NCI-H526 treated with DMSO at 0.1 percent for 48 hours (cell line): Measurements from ENCODE around the gene SLCO2A1.

Experiments
- DNase-seq: peaks from one replicate; lab custom pipeline; 2025; lab: John Stamatoyannopoulos, UW

The SLCO2A1 gene

GRCh38 chr3:134060561-134061385 lies 31.0 kb upstream of the SLCO2A1 start:
- DNase-seq: no peak

- no peak for DNase-seq
Observed at GRCh38 chr3:134059671-134060560, 30.2 kb upstream of the SLCO2A1 start.

GRCh38 chr3:134059035-134059601 lies 29.4 kb upstream of the SLCO2A1 start:
- DNase-seq: no peak

- no peak for DNase-seq
Observed at GRCh38 chr3:134057654-134058110, 28.0 kb upstream of the SLCO2A1 start.

GRCh38 chr3:134057006-134057653 lies 27.4 kb upstream of the SLCO2A1 start:
- DNase-seq: no peak

- DNase-seq: no peak
Observed at GRCh38 chr3:134056464-134056891, 26.8 kb upstream of the SLCO2A1 start.

- DNase-seq: no peak
Observed at GRCh38 chr3:134055661-134056060, 25.9 kb upstream of the SLCO2A1 start.

GRCh38 chr3:134054881-134055280 lies 25.2 kb upstream of the SLCO2A1 start:
- no peak for DNase-seq

GRCh38 chr3:134054231-134054630 lies 24.5 kb upstream of the SLCO2A1 start:
- no peak for DNase-seq

- no peak for DNase-seq
Observed at GRCh38 chr3:134052370-134052769, 22.6 kb upstream of the SLCO2A1 start.

- DNase-seq: no peak
Observed at GRCh38 chr3:134049676-134050075, 20.0 kb upstream of the SLCO2A1 start.

- DNase-seq: no peak
Observed at GRCh38 chr3:134048278-134048996, 18.7 kb upstream of the SLCO2A1 start.

GRCh38 chr3:134044459-134044858 lies 14.7 kb upstream of the SLCO2A1 start:
- no peak for DNase-seq

GRCh38 chr3:134040066-134040465 lies 10.3 kb upstream of the SLCO2A1 start:
- no peak for DNase-seq

GRCh38 chr3:134039161-134039862 lies 9.6 kb upstream of the SLCO2A1 start:
- DNase-seq: no peak

GRCh38 chr3:134038716-134039115 lies 9.0 kb upstream of the SLCO2A1 start:
- no peak for DNase-seq

GRCh38 chr3:134038071-134038491 lies 8.4 kb upstream of the SLCO2A1 start:
- no peak for DNase-seq

GRCh38 chr3:134037168-134037567 lies 7.4 kb upstream of the SLCO2A1 start:
- DNase-seq: no peak

GRCh38 chr3:134036291-134036690 lies 6.6 kb upstream of the SLCO2A1 start:
- DNase-seq: no peak

- no peak for DNase-seq
Observed at GRCh38 chr3:134035836-134036235, 6.1 kb upstream of the SLCO2A1 start.
